Stimulated activated effector memory CD8-positive, alpha-beta T cell treated with anti-CD3 and anti-CD28 coated beads, Interleukin-12 subunit alpha, Interleukin-12 subunit beta, amount 100 ng/mL, for 72 hours (primary cell): ENCODE results near the gene MET.
A peak's percentile ranks its signal among the peaks of the same experiment; 100 is the strongest.

Source experiments
- ATAC-seq: fragments of 150-1000 bp; cut with Tn5 transposase; 2 replicates; pipeline ENCODE4 v1.10.0; 2021
- DNase-seq, 2 donors: peaks; one replicate each; pipeline ENCODE4 v3.0.0; 2021 to 2022; ENCODE audit warnings: low spot score in 2 of 2
- H3K27ac Mint-ChIP-seq: one replicate; pipeline ENCODE4 v1.8.0; 2022; ENCODE audit warnings: mild to moderate bottlenecking, mixed read lengths
- H3K36me3 Mint-ChIP-seq: one replicate; pipeline ENCODE4 v1.8.0; 2022; ENCODE audit warnings: mild to moderate bottlenecking, mixed read lengths
- H3K4me1 Mint-ChIP-seq: one replicate; pipeline ENCODE4 v1.8.0; 2022; ENCODE audit warnings: mixed read lengths
- H3K4me3 Mint-ChIP-seq: one replicate; pipeline ENCODE4 v1.8.0; 2022; ENCODE audit warnings: mild to moderate bottlenecking, mixed read lengths
- H3K9me3 Mint-ChIP-seq: one replicate; pipeline ENCODE4 v1.8.0; 2022; ENCODE audit warnings: mixed read lengths

The MET gene

GRCh38 chr7:116678780-116679179 lies 6.8 kb downstream of the MET start:
- no peak for ATAC-seq
- no peak overlapping the region for H3K4me3 Mint-ChIP-seq
- no peaks in the 10 kb centered on the region for H3K9me3 Mint-ChIP-seq
- H3K27ac Mint-ChIP-seq = no peak overlapping the region
- no peaks in the 10 kb centered on the region for H3K36me3 Mint-ChIP-seq
- no peak for DNase-seq
- no peaks in the 10 kb centered on the region for H3K4me1 Mint-ChIP-seq

GRCh38 chr7:116679500-116679899 lies 7.5 kb downstream of the MET start:
- no peaks in the 10 kb centered on the region for H3K36me3 Mint-ChIP-seq
- DNase-seq (no peak), ATAC-seq (peak; percentile 94)
- no peaks in the 10 kb centered on the region for H3K9me3 Mint-ChIP-seq
- no peak overlapping the region for H3K4me3 Mint-ChIP-seq
- H3K4me1 Mint-ChIP-seq = no peaks in the 10 kb centered on the region
- H3K27ac Mint-ChIP-seq = no peak overlapping the region

- Mint-ChIP-seq H3K36me3 (no peaks in the 10 kb centered on the region), H3K4me1 (no peaks in the 10 kb centered on the region), H3K27ac (no peak overlapping the region), H3K4me3 (no peak overlapping the region), H3K9me3 (no peaks in the 10 kb centered on the region)
- ATAC-seq = no peak
- DNase-seq = no peak
These were observed 11.8 kb downstream of the MET start for GRCh38 chr7:116683786-116684185.

GRCh38 chr7:116686033-116686432 lies 14.0 kb downstream of the MET start:
- Mint-ChIP-seq H3K4me3 (no peak overlapping the region), H3K4me1 (no peaks in the 10 kb centered on the region), H3K36me3 (no peaks in the 10 kb centered on the region), H3K9me3 (no peaks in the 10 kb centered on the region), H3K27ac (no peak overlapping the region)
- ATAC-seq (no peak), DNase-seq (no peak)

- Mint-ChIP-seq H3K36me3 (no peaks in the 10 kb centered on the region), H3K4me1 (no peaks in the 10 kb centered on the region), H3K9me3 (no peaks in the 10 kb centered on the region), H3K27ac (no peak overlapping the region), H3K4me3 (no peak overlapping the region)
- ATAC-seq (no peak), DNase-seq (no peak)
These were observed 14.9 kb downstream of the MET start for GRCh38 chr7:116686812-116687419.

GRCh38 chr7:116687801-116688201 lies 15.8 kb downstream of the MET start:
- no peak for DNase-seq

GRCh38 chr7:116689790-116690259 lies 17.8 kb downstream of the MET start:
- Mint-ChIP-seq H3K9me3 (no peaks in the 10 kb centered on the region), H3K27ac (no peak overlapping the region), H3K4me3 (no peak overlapping the region), H3K4me1 (no peaks in the 10 kb centered on the region), H3K36me3 (no peaks in the 10 kb centered on the region)
- ATAC-seq (no peak), DNase-seq (no peak)

More at GRCh38 chr7:116687801-116688201, 15.8 kb downstream of the MET start:
- ATAC-seq = no peak
- Mint-ChIP-seq H3K9me3 (no peaks in the 10 kb centered on the region), H3K36me3 (no peaks in the 10 kb centered on the region), H3K4me3 (no peak overlapping the region), H3K4me1 (no peaks in the 10 kb centered on the region), H3K27ac (no peak overlapping the region)

GRCh38 chr7:116691664-116692063 lies 19.7 kb downstream of the MET start:
- DNase-seq (no peak), ATAC-seq (no peak)
- H3K36me3 Mint-ChIP-seq = no peaks in the 10 kb centered on the region
- H3K27ac Mint-ChIP-seq = no peak overlapping the region
- no peak overlapping the region for H3K4me3 Mint-ChIP-seq
- no peaks in the 10 kb centered on the region for H3K4me1 Mint-ChIP-seq
- H3K9me3 Mint-ChIP-seq = no peaks in the 10 kb centered on the region

- DNase-seq (no peak), ATAC-seq (no peak)
- Mint-ChIP-seq H3K27ac (no peak overlapping the region), H3K4me3 (no peak overlapping the region), H3K36me3 (no peaks in the 10 kb centered on the region), H3K9me3 (no peaks in the 10 kb centered on the region), H3K4me1 (no peaks in the 10 kb centered on the region)
These were observed 20.7 kb downstream of the MET start for GRCh38 chr7:116692401-116693308.

- H3K4me1 Mint-ChIP-seq = no peaks in the 10 kb centered on the region
- DNase-seq (no peak), ATAC-seq (no peak)
- H3K9me3 Mint-ChIP-seq = no peaks in the 10 kb centered on the region
- no peak overlapping the region for H3K4me3 Mint-ChIP-seq
- no peak overlapping the region for H3K27ac Mint-ChIP-seq
- no peaks in the 10 kb centered on the region for H3K36me3 Mint-ChIP-seq
These were observed 24.7 kb downstream of the MET start for GRCh38 chr7:116696707-116697106.

- no peak for ATAC-seq
- Mint-ChIP-seq H3K4me1 (no peaks in the 10 kb centered on the region), H3K27ac (no peak overlapping the region), H3K9me3 (no peaks in the 10 kb centered on the region), H3K4me3 (no peak overlapping the region), H3K36me3 (no peaks in the 10 kb centered on the region)
- DNase-seq = no peak
These were observed 25.2 kb downstream of the MET start for GRCh38 chr7:116697152-116697551.

GRCh38 chr7:116697761-116698160 lies 25.8 kb downstream of the MET start:
- no peaks in the 10 kb centered on the region for H3K4me1 Mint-ChIP-seq
- H3K36me3 Mint-ChIP-seq = no peaks in the 10 kb centered on the region
- H3K9me3 Mint-ChIP-seq = no peaks in the 10 kb centered on the region
- H3K27ac Mint-ChIP-seq = no peak overlapping the region
- ATAC-seq (no peak), DNase-seq (no peak)
- no peak overlapping the region for H3K4me3 Mint-ChIP-seq

GRCh38 chr7:116698396-116698795 lies 26.4 kb downstream of the MET start:
- H3K4me3 Mint-ChIP-seq = no peak overlapping the region
- no peaks in the 10 kb centered on the region for H3K9me3 Mint-ChIP-seq
- no peaks in the 10 kb centered on the region for H3K36me3 Mint-ChIP-seq
- H3K27ac Mint-ChIP-seq = no peak overlapping the region
- ATAC-seq = no peak
- DNase-seq = no peak
- H3K4me1 Mint-ChIP-seq = no peaks in the 10 kb centered on the region

GRCh38 chr7:116698930-116699721 lies 27.1 kb downstream of the MET start:
- ATAC-seq = no peak
- no peaks in the 10 kb centered on the region for H3K4me1 Mint-ChIP-seq
- H3K27ac Mint-ChIP-seq = no peak overlapping the region
- no peak for DNase-seq
- H3K36me3 Mint-ChIP-seq = no peaks in the 10 kb centered on the region
- H3K4me3 Mint-ChIP-seq = no peak overlapping the region
- no peaks in the 10 kb centered on the region for H3K9me3 Mint-ChIP-seq

GRCh38 chr7:116699722-116700120 lies 27.7 kb downstream of the MET start:
- Mint-ChIP-seq H3K27ac (no peak overlapping the region), H3K36me3 (no peaks in the 10 kb centered on the region), H3K9me3 (no peaks in the 10 kb centered on the region), H3K4me3 (no peak overlapping the region), H3K4me1 (no peaks in the 10 kb centered on the region)
- ATAC-seq = no peak
- no peak for DNase-seq
